HG03108 (cell line): ENCODE data around the gene DTD1.

ENCODE experiments used
- ATAC-seq: cut with Tn5 transposase; IDR thresholded peaks from one replicate; pipeline ENCODE4 v1.9.1; 2021; ENCODE audit warnings: moderate library complexity; ENCODE audit not compliant: unreplicated experiment

The DTD1 gene

GRCh38 chr20:18701969-18702368, 114.1 kb downstream of the DTD1 start:
- ATAC-seq = no peak

- ATAC-seq = no peak
These were observed 114.9 kb downstream of the DTD1 start for GRCh38 chr20:18702736-18703135.

GRCh38 chr20:18705490-18705889, 117.6 kb downstream of the DTD1 start:
- ATAC-seq = no peak

- no peak for ATAC-seq
These were observed 118.1 kb downstream of the DTD1 start for GRCh38 chr20:18705910-18706309.

GRCh38 chr20:18712131-18712530, 124.3 kb downstream of the DTD1 start:
- ATAC-seq = no peak

DNA sequence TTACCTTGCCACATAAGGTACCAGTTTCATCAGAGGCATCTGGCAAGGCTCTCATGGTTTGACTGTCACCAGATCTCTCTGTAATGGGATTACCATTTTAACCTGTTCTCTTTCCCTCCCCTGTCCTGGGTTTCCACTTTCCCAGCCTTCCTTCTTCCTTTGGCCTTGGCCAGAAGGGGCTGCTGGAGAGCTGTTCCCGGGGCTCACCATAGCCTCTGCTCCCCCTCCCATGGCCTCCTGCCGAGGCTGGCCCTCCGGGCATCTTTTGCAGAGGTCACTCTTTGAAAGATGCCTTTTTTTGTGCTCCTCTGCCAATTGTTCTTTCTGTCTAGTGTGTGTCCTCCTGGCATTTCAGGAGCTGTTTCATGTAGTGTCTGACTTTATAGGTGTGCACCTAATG, 125.0 kb downstream of the DTD1 start:
- no peak for ATAC-seq

DNA sequence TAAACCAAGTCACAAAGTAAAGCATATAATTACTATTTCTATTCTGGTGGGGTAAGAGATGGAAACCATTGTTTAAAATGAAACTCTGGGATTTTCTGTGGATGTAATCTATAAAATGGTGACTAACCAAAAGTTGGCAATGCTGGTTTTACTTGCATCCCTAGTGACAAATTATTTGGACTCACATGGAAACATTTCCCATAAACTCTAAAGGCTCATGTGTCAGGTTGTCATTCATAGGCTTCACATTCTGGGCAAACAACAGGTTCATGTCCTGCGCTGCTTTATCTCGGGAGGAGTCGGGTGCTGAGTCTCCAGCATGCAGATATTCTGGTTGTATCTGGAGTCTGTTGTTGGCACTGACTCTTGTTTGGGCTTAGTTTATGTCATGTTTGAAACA, 127.7 kb downstream of the DTD1 start:
- ATAC-seq = no peak

- no peak for ATAC-seq
These were observed 129.2 kb downstream of the DTD1 start for GRCh38 chr20:18717062-18717461.

DNA sequence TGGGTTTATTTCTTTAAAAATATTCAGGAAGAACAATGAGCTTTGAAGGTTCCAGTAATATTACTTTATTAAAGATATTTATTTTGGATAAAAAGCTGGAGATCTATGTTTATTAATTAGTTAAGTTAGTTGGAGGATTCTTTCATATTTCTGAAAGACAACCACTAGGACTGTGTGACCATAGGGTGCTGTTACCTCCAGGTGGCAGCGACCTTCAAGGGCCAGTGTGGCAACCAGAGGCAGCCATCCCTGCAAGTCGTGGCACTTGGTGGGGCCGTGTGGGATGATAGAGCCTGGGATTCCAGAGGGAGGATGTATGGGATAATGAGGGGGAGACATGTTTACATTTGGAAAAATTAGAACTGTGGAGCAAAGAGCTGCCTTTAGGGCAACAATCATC, 130.3 kb downstream of the DTD1 start:
- no peak for ATAC-seq

GRCh38 chr20:18719426-18719825, 131.6 kb downstream of the DTD1 start:
- no peak for ATAC-seq

- no peak for ATAC-seq
These were observed 133.8 kb downstream of the DTD1 start for GRCh38 chr20:18721551-18722115.

GRCh38 chr20:18722371-18722770, 134.5 kb downstream of the DTD1 start:
- ATAC-seq = no peak

- ATAC-seq = no peak
These were observed 136.2 kb downstream of the DTD1 start for GRCh38 chr20:18724077-18724476.

DNA sequence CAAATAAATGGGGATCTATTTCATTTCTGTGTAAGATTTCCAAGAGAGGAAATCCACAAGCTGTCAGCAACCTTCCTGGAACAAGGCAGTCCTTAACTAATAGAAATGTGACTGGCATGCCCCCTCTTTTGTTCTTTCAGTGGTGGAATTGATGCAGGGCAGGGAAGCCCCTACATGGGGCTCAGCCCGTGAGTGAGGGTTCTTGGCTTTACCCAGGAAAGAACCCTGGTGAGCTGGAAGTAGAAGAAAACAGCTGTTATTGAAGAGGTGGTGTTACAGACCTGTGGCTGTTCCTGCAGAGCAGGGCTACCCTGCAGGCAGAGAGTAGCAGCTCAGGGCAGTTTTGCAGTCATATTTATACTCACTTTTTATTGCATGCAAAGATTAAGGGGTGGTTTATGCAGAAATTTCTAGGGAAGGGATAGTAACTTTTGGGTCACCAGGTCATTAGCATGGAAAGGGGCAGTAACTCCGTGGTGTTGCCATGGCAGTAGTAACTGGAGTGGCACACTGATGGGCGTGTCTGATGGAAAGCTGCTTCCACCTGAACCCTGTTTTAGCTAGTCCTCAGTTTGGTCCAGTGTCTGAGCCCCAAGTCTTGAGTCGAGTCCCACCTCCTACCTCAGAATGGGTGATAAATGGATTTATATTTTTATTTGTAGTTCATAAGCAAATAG, 137.1 kb downstream of the DTD1 start:
- ATAC-seq = no peak

DNA sequence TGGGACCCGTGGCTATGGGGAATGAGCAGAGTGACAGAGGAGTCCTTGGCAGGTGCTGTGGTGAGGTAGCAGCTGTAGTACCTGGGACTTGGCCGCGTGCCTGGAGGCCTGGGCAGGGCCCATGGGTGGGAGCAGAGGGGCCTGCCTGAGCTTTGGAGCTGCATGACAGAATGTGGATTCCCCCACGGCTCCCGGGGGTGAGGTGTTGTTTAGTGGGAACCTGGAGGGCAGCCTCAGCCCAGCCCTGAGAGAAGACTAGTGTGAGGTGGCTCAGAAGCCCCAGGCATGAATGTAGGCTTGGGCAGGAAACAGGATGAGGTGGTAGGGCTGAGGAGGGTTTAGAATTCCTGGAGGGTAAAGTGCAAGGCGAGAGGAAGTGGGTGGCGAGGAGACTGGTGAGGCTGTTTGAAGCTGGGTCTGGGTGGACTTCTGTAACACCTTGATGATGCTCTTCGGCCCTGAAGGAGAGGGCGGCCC, 139.2 kb downstream of the DTD1 start:
- no peak for ATAC-seq

DNA sequence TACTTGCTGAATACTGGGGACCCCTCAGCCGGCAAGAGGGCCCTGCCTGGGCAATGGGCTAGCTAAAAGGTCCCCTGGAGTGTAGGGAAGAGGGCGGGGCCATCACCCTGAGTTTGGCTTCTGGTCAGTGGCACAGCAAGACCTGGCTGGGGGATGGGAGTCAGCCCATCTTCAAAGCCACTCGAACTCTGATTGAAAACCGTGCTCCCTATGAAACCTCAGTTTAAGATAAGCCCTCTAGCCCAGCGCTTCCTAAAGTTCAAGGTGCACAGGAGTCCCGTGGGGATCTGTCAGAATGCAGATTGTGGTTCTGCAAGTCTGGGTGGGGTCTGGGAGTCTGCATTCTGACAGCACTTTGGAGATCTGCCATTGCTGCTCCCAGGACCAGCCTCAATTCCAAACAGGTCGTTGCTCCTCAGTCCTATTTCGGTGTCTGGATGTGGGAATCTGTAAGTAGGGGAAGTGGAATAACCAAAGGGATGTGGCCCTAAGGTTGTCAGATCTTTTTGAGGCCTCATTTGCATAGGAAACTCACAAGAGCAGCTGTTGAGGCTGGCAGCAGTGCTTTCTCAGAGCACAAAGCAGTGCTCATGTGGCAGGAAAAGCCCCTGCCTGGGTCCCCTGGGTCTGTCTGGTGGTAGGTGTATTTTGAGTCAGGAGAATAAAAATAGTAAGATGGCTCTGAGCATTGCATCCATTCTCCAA, 140.5 kb downstream of the DTD1 start:
- peak; percentile 95 for ATAC-seq

GRCh38 chr20:18728870-18729224, 141.0 kb downstream of the DTD1 start:
- peak; percentile 44 for ATAC-seq

- peak; percentile 1 for ATAC-seq
These were observed 141.5 kb downstream of the DTD1 start for GRCh38 chr20:18729231-18729825.

DNA sequence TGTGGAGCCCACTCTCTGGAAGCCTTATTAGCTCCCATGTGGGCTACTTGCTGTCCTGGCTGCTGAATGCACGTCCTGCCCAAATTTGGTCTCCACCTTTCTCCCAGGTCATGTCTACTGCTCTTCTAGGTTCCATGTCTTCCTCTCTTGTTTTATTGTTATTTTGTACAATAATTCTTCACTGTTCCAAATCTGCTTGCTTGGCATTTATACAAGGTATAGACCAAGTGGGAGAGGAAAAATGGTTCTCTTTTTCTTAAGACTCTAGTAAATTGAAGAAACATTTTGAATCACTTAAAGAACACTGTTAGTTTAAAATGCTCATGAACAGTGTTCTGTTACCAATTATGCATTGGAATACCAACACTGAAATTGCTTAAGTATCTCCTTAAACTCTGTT, 144.1 kb downstream of the DTD1 start:
- ATAC-seq = no peak

GRCh38 chr20:18734525-18735189, 146.8 kb downstream of the DTD1 start:
- ATAC-seq = no peak

GRCh38 chr20:18737140-18737539, 149.3 kb downstream of the DTD1 start:
- ATAC-seq = no peak
